GM19452 (cell line): ENCODE results near the gene EEF1AKMT3.

Experiments used
- ATAC-seq: cut with Tn5 transposase; IDR thresholded peaks from one replicate; pipeline ENCODE4 v1.9.1; 2021; ENCODE audit not compliant: unreplicated experiment

Gene EEF1AKMT3

DNA sequence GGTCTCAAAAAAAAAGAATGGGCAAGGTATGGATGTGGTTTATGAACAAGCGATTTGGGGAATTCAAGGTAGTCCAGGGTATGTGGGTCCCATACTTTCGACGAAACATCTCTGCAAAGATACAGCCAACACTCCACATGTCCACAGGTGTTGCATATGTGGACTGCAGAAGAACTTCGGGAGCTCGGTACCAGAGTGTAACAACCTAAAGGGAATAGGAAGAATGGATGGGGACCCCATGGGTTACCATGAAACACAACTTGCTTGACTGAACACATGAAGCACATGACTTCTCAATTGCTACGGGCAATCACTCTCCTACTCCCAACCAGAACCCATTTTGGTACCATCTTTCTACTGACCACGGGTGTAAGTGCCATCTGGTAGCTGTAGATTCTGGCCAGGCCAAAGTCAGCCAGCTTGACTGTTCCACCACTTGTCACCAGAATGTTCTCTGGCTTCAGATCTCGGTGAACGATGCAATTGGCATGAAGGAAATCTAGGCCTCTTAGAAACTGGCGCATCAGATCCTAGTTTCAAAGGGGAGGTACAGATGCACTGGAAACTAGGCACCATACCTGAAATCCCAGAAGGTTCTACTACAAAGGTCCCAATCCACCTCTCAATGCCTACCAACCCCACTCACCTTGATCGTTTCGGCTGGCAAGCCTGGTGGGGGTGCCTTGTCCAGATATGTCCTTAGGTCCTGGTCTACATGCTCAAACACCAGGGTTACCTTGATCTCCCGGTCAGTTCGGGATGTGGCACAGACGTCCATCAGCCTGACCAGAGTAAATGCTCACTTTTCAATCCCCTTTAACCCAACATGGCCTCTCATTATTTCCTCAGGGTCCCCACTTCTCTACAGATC is 21.6 kb upstream of the EEF1AKMT3 start:
- ATAC-seq: no peak

DNA sequence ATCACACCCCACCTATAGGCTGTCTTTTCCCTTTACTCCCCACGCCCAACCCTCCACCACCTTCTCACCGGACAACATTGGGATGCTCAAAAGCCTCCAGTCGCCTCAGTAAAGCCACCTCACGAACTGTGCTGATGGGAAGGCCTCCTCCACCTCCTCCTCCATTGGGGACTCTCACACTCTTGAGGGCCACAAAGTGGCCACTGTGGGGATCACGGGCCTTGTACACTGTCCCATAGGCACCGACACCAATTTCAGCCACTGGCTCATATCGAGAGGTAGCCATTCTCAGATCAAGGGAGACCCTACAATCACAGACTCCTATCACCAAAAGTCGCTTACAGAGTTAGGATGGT is 21.0 kb upstream of the EEF1AKMT3 start:
- ATAC-seq: no peak

DNA sequence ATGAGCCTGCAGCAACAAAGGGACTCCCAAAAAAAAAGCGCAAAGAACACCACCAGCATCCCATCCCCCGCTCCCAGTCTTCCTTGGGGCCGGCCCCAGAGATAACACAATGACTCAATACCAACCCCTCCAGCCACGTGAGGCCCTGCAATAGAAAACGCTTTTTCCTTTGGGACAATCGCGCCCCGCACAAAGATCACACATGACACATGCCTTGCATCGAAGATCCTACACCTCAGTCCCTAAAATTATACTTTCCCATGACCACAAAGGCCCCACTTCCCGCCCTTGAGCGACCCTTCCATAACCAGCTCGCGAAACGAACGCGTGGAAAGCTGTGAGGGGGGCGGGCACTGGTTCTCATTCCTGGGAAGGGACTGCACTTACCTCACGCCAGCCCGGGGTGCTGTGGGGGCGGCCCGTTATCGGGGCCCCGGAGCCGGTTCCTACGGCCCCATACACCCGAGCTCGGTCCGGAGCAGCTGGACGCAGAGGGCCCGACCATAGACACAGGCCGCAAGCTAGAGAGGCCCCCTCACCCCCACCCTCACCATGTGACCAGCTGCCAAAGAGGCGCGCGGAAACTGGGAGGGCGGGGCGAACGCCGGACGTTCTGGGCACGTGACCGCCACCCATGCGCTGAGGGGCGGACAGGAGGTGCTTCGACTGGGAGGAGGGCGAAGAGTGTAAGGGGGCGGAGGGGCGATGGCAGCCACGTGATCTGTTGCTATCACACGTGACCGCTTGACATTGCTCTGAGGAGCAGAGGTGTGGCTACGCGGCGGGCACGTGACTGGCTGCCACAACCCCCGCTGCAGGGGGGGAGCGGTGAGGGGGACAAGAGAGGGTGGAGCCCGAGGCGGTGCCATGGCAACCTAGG is 20.4 kb upstream of the EEF1AKMT3 start, which contains the start of gene CDK4:
CDK4 (minus strand) TSS at position 523 of the 880 bp plus-strand sequence. CDS start 593 bp downstream, outside the sequence.
- ATAC-seq: peak; percentile 71

DNA sequence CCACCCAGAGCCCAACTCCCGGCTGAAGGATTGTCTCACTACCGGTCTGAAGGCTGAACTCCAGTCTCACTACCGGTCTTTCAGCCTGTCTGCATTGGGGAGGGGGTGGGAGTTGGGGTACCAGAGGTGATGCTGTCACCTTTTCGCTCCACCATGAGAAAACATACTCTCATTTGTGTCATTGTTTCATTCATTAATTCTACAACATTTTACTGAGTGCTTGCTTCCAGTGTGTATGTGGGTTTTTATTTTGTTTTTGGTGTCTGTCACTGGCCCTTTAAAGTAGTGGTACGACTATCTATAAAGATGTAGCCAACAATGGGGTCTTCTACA is 19.8 kb upstream of the EEF1AKMT3 start:
- ATAC-seq: no peak

DNA sequence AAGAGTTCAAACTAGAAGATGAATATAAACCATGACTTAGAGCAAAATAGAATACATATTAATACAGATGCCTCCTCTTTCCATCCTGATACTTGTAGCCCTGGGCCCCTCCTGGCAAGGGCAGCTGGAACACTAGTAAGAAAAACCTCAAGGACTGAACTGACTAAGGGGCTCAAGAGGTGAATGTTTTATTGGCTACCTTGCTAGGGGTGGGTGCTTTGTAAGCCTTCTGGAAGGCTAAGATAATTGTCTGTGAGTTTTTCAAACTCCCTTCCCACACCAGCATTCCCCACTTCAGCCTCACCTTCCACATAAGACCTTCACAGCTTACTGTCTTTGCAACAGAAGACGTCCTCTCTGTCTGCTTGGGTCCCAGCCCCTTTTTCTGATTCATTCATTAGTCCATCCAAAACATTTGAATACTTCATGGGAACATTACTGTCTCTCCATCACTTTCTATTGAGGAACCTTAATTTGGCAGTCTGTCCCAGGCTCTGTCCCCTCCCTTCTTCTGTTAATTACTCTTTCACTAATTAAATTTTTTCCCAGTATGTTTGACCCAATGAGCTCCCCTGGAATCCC is 18.6 kb upstream of the EEF1AKMT3 start:
- no peak for ATAC-seq

DNA sequence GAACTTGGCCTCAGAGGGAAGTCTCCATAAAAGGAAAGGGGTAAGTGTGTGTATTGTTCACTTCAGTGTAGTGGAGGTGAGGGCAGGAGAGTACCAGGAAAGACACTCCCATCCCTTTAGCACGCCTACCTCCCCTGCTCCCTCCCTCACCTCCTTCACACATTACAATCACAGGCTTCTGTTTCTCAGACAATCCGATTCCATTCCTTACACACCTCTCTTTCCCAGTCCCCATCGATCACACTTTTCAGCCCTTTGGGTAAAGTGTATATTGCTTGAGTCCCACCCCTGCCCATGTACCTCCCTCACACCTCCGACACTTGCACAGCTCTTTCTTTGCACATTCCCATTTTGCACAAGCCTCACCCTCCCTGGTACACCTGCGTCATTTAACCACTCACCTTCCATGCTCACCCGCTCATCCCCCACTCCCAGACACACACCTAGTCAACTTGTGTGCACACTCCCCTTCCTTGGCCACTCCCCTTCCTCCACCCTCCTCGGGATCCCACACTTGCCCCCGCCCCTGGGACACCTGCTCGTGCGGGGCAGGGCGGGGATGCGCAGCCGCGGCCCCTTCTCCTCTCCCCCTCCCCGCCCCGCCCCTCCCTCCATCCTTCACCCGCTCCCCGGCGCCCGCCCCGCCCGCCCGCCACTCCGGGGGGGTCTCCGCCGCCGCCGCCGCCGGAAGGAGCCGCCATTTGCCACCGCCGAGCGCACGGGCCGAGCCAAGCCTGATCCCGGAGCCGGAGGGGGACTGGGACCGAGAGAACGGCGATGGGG is 17.8 kb upstream of the EEF1AKMT3 start, which contains the start of gene MARCHF9:
MARCHF9 (plus strand) TSS at position 693 of the 783 bp plus-strand sequence. CDS start 426 bp downstream, outside the sequence.
- peak; percentile 31 for ATAC-seq

DNA sequence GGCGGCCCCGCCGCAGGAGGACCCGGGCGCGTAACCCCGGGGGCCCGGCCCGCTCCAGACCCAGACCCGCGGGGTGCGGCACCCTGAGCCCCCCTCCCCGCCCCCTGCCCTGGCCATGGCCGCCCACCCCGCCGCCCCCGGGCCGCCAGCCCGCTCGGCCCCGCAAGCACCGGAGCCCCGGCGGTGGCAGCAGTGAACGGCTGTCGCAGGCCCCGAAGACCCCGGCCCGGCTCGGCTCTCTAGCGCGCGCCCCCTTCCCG is 17.3 kb upstream of the EEF1AKMT3 start:
- no peak for ATAC-seq

DNA sequence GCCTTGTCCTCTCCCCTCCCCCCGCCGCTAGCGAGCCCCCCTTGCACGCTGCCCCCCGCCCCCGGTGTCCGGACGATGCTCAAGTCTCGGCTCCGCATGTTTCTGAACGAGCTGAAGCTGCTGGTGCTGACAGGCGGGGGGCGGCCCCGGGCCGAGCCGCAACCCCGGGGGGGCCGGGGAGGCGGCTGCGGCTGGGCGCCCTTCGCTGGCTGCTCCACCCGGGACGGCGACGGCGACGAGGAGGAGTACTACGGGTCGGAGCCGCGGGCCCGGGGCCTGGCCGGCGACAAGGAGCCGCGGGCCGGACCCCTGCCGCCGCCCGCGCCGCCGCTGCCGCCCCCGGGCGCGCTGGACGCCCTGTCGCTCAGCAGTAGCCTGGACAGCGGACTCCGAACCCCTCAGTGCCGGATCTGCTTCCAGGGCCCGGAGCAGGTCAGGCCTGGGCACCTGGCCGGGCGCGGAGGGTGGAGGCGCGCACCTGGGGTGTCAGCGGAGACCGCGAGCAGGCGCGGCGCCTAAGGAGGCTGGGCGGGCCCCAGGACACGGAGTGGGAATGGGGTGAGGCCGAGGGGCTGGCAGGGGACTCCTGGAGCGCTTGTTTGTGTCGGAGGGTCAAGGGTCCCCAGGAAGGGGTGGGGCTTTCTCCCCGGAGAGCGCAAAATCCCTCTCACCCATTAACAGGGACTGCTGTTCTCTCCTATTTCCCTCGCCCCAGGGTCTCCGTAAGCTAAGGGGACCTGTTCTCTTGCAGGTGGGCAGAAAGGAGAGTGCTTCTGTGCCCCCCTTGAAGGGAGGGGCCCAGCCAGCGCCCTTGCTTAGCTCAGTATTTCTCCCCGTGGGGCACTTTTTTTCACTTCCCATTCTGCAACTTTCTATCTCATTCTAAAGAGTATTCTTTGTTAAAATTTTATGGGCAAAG is 16.7 kb upstream of the EEF1AKMT3 start:
- ATAC-seq: no peak

DNA sequence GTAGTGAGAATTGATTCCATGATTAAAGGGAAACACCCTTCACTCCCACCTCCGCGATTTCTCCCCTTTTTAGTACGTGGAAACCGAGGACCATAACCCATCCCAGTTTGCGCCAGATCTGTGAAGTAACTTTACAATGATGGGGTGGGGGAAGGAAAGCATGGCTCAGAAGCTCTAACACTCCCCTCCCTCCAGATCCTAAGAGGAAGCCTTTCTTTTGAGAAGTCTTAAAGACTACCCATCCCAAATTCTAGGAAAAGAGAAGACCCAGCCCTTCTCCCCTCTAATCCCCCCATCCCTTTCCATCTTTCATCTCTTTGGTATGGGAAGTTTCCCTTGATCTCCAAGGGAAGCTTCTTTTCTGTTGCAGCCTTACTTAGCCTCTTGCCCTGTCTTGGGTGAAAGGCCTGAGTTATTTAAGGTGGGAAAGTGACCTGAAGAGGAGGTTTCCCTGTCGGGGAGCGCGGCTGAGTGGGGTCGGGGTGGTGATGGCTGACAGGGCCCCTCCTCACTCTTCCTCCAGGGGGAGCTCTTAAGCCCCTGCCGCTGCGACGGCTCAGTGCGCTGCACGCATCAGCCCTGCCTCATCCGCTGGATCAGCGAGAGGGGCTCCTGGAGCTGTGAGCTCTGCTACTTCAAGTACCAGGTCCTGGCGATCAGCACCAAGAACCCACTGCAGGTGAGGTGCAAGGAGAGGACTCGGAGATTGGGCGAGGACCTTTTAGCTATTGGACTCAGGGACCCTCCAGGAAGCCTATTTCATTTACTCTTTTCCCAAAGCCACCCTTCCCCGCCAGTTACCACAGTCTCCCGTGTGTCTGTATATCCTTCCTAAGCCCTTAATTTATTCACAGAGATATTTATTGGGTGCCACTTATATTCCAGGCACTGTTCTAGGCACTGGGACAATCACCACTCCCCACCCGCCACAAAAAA is 15.7 kb upstream of the EEF1AKMT3 start:
- no peak for ATAC-seq

DNA sequence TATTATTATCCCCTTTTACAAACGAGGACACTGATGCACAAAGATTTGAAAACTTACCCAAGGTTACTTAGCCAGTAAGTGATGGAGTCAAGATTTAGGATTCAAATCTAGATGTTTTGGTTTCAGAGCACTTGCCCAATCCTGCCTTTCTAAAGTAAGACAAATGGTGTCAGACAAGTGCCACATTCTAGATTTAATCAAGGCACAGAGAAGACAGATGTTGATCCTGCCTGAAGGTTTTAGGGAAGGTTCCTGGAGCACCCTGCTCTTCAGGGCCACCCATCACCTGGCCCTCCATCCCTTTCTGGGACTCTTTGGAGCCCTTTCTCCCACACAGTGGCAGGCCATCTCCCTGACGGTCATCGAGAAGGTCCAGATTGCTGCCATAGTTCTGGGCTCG is 14.6 kb upstream of the EEF1AKMT3 start:
- ATAC-seq: no peak

DNA sequence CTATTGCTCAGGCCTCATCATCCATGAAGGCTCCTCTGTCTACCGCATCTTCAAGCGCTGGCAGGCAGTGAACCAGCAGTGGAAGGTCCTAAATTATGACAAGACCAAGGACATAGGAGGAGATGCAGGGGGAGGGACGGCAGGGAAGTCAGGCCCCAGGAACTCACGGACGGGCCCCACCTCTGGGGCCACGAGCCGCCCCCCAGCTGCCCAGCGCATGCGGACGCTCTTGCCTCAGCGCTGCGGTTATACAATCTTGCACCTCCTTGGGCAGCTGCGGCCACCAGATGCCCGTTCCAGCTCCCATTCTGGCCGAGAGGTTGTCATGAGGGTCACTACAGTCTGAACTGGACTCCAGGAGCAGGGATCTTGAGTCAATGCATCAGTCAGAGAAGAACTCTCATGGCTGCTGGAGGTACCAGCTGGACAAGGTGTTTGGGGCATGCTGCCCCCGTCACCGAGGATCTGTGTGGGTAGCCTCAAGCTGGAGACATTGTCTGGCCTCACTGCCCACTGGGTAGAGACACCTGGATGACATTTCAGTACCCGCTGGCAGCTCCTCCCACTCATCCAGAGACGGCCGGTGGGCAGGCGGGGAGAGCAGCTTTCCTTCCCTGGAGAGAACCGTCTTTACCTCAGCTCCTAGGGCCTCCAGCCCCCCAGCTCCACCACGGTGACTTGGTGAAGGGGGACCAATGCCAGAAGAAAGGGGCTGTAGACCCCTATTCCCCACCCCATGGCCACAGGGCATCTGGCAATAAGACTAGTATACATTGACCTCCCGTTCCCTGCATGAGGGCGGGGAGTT is 13.7 kb upstream of the EEF1AKMT3 start:
- no peak for ATAC-seq

DNA sequence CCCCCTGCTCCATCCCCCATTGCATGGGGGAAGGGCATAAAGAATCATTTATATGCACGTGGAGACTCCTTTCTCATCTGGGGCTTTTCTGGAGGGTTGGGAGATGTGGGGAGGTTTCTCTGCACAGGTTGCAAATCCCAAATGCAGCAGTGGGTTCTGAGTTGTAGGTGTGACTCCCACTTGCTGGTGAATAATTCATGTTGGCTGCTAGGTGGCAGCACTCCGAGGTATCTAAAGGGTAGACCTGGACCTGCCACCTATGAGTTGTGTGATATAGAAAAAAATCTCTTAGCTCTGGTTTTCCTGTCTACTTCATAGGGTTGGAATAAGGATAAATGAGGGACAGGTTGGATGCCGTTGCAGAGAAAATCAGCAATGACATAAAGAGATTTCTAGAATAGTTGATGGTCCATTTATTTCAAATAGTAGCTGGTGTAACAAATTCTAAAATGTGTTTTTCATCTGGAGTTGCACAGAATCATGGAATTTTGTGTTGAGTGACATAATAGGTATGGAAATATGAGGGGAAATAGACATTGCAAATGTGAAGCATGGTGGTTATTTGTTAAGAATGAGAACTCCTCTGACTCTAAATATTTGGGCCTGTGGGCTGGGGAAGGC is 12.9 kb upstream of the EEF1AKMT3 start:
- no peak for ATAC-seq

DNA sequence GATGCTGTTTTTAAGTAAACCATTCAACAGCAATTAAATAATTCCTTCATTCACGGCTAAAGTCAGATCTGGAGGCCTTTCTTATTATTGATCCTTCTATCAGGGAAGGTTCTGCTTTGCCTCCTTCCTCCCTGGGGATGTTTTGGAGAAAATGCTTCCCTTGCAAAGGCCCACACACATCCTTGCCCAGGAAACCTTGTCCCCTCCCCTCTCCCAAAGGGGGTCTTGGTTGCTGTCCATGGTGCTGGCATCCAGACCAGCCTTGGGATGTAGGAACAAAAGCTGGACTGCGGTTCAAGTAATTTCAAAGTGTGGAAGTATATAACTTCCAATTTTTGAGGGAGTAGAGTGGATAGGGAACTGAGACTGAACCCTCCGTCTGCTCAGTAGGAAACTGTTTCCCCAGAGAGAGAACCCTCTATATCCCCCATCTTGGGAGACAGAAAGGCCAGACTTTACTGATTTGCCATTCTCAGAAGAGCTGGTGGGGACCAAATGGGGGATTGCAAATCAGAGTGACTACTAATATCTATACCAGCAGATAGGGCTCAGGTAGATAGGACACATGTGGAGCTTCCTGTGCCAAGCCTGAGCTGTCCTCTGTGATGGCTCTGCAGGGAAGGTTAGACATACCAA is 11.9 kb upstream of the EEF1AKMT3 start:
- ATAC-seq: no peak

DNA sequence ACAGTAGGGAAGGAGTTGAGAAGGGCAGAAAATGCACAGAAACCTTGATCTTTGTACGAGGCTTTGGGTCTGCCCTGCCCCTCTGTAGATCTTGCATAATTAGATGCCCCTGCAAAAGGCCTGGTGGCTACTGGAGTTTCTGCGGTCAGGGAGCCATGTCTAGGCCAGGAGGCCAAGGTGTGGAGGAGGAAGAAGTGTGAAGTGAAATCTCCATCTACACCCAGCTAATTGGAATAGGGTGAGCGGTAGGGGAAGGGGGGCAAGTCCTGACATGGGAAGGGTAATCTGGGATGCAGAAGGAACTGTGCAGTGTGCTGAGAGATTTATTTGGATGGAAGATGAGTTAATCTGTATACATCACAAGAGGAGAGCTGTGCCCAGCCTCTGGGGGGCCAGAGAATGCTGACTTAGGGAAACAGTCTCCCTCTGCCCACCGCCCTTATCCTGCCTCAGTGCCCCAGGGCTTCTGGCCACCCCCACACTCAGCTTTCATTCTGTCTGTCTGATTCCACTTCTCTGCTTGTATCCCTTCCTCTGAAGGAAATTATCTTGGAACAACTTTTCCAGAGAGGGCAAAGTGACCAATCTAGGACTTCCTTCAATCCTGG is 10.9 kb upstream of the EEF1AKMT3 start:
- ATAC-seq: no peak

DNA sequence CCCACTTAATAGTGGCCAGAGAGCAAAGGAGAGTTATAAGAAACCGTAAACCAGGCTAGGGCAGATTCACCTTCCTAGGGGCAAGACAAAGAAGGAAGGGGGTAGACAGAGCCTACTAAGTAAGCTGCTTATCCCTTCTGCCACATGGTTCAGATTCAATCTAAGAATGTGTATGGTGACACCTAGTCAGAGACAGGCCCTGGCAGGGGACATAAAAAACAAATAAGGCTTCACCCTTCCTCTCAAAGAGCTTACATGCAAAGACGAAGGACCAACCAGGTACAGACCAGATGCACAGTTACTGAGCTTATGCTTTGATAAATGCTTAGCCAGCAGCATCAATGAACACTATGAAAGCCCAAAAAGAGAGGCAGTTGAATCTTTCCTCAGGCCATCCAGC is 10.0 kb upstream of the EEF1AKMT3 start:
- ATAC-seq: no peak

DNA sequence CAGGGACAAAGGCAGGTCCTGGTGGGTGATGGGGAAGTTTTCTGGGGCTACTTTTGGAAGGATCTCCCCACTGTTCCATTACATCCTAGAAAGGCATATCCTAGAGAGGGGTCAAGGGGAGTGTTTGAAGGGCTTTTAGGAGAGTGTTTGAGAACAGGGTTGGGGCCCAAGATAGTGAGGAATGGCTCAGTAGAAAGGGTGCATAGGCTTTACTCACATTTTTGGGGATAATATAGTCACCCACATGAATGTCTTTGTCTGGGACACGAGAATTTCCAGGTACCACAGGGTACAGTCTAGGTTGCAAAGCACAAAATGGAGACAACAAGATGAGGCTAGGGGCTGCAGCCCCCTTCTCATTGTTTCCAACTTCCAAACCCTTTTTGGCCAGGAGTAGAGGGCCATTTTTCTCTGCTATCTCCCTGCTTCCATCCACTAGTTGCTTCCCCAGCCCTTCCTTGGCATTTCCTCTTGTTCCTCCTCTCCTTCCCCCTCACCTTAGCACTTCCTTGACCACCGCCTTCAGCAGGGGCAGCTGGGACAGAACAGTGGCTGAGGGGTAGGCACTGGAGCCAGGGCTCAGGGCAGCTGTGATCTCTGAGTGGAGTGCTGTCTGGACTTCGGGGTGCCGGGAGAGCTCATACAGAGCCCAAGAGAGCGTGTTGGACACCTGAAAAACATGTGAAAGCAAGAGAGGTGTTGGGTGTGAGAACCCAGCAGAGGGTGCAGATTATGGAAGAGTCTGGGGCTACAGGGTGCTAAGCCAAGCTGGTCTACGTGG is 8.3 kb upstream of the EEF1AKMT3 start:
- no peak for ATAC-seq
